T-cell (primary cell): ENCODE data around the gene GRIN2C. TPM values are rescaled to one million over a fixed set of nuclear protein-coding genes. Genes with fewer than 3 reads are reported as not detected.

Experiments
- ATAC-seq, 4 experiments: fragments of 200-7000 bp in 3 of 4; fragments of 150-1000 bp in 1 of 4; cut with Tn5 transposase; replicated peaks in 1 of 4; 1 replicate in 3 of 4; 2 replicates in 1 of 4; pipeline ENCODE4 v1.10.0; 2021; ENCODE audit warnings: moderate library complexity in 3 of 4, mild to moderate bottlenecking in 2 of 4, moderate number of reproducible peaks in 1 of 4
- CTCF ChIA-PET, 2 donors: fragments of 300-600 bp; sonication (Branson Sonifier 250); formaldehyde crosslinking; loops; one replicate each; lab custom pipeline; 2022; ENCODE audit warnings: antibody characterized with exemption in 2 of 2; lab: Charles Lee
- POLR2A ChIA-PET, 2 donors: fragments of 300-600 bp; sonication (Branson Sonifier 250); formaldehyde crosslinking; loops; one replicate each; lab custom pipeline; 2022; ENCODE audit warnings: antibody characterized with exemption in 2 of 2; lab: Charles Lee
- DNase-seq, 35 experiments: peaks; one replicate each; pipeline versions ENCODE4 v3.0.0 to v3.0.0-alpha.2; 2013 to 2023
- H3K27ac ChIP-seq: one replicate; pipeline ENCODE4 v1.5.1; 2013; ENCODE audit warnings: low read length
- H3K27me3 ChIP-seq, 2 experiments: replicated peaks in 1 of 2; 1 replicate in 1 of 2; 2 replicates in 1 of 2; pipeline versions ENCODE4 v1.6.1 to v1.7.0; 2013; ENCODE audit warnings: low read length in 1 of 2, mixed read lengths in 1 of 2; ENCODE audit not compliant: control insufficient read depth in 2 of 2, insufficient read depth in 2 of 2; ENCODE audit errors: extremely low read depth in 1 of 2
- H3K36me3 ChIP-seq, 2 donors: 1 replicate in 1 of 2; 2 replicates in 1 of 2; pipeline versions ENCODE4 v1.6.1 to v1.7.0; 2013; ENCODE audit warnings: low read length in 1 of 2; ENCODE audit not compliant: control insufficient read depth in 2 of 2, insufficient read depth in 1 of 2; ENCODE audit errors: extremely low read depth in 1 of 2
- H3K4me1 ChIP-seq, 2 experiments: 1 replicate in 1 of 2; 2 replicates in 1 of 2; pipeline versions ENCODE4 v1.6.1 to v1.7.0; 2013; ENCODE audit warnings: low read length in 2 of 2, mixed read lengths in 1 of 2; ENCODE audit not compliant: insufficient read depth in 2 of 2, control insufficient read depth in 1 of 2; ENCODE audit errors: extremely low read depth in 1 of 2
- H3K4me3 ChIP-seq, 2 donors: 1 replicate in 1 of 2; 2 replicates in 1 of 2; pipeline versions ENCODE4 v1.5.1 to v1.7.0; 2013; ENCODE audit warnings: mild to moderate bottlenecking in 2 of 2, low read length in 1 of 2, moderate library complexity in 1 of 2; ENCODE audit not compliant: control insufficient read depth in 1 of 2; ENCODE audit errors: extremely low read depth in 1 of 2
- H3K9me3 ChIP-seq: 2 replicates; pipeline ENCODE4 v1.7.0; 2013
- H3K27ac Mint-ChIP-seq, 2 donors: one replicate each; pipeline ENCODE4 v1.8.0; 2020 to 2021; ENCODE audit warnings: mild to moderate bottlenecking in 2 of 2, mixed read lengths in 2 of 2
- H3K27me3 Mint-ChIP-seq, 2 donors: one replicate each; pipeline ENCODE4 v1.8.0; 2021 to 2022; ENCODE audit warnings: mixed read lengths in 2 of 2
- H3K36me3 Mint-ChIP-seq: one replicate; pipeline ENCODE4 v1.8.0; 2021; ENCODE audit warnings: mixed read lengths
- H3K4me1 Mint-ChIP-seq, 3 donors: one replicate each; pipeline ENCODE4 v1.8.0; 2020 to 2022; ENCODE audit warnings: mixed read lengths in 3 of 3, mild to moderate bottlenecking in 1 of 3
- H3K4me3 Mint-ChIP-seq, 3 donors: one replicate each; pipeline ENCODE4 v1.8.0; 2020 to 2022; ENCODE audit warnings: mild to moderate bottlenecking in 3 of 3, mixed read lengths in 3 of 3, moderate library complexity in 3 of 3
- H3K9me3 Mint-ChIP-seq, 3 donors: one replicate each; pipeline ENCODE4 v1.8.0; 2020 to 2022; ENCODE audit warnings: mixed read lengths in 3 of 3
- WGBS: methylation state at CpG from one replicate; pipeline ENCODE4 v1.1.5; 2013; ENCODE audit warnings: missing lambda C conversion rate; ENCODE audit not compliant: insufficient coverage; 5-methylcytosine and 5-hydroxymethylcytosine counted together
- total RNA-seq, 35 experiments: library from RNA in 6 of 35; stranded (reverse) in 6 of 35; fragments of 120-200 nt in 1 of 35; gene quantifications; one replicate each; pipeline versions ENCODE4 v1.2.1 to v1.2.4 and lab custom pipeline; 2013 to 2026

GRIN2C gene
- total RNA-seq, 5 donors from 2014 or later (not counting 1 experiment from before 2014, with no cell fraction given), result not detected

GRCh38 chr17:74846621-74847020 lies 13.1 kb downstream of the GRIN2C start:
- Histone ChIP-seq H3K27ac (no peak overlapping the region), H3K9me3 (no peaks in the 10 kb centered on the region), H3K27me3 (peaks cover 2 to 43% of the 10 kb centered on the region in 2 experiments), H3K4me1 (peaks cover 0 to 8% of the 10 kb centered on the region in 2 experiments), H3K36me3 (no peaks in the 10 kb centered on the region), H3K4me3 (no peak overlapping the region)
- ChIA-PET POLR2A (no interaction called here), CTCF (no interaction called here)
- ATAC-seq, result no peak
- Mint-ChIP-seq H3K4me3 (no peak overlapping the region), H3K27me3 (peaks cover 14 to 18% of the 10 kb centered on the region in 2 donors), H3K9me3 (no peaks in the 10 kb centered on the region), H3K4me1 (peaks cover 6 to 13% (median 8%) of the 10 kb centered on the region in 3 donors), H3K36me3 (peaks cover 8% of the 10 kb centered on the region), H3K27ac (no peak overlapping the region)
- no peak for DNase-seq
- WGBS, result 98% methylated on average over 16 of the region's 16 CpGs

DNA sequence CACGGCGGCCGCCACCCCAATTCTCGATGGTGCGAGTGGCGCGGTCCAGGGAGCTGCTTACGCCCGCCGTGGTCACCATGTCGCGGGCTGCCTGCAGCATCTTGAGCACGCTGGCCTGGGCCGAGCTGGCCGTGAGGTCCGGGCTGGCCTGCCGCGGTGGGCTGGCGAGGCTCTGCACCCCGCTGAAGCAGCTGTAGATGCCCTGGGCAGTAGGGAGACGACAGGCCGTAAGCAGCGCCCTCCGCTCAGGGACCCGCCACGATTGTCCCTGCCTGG lies 16.4 kb downstream of the GRIN2C start:
- CTCF ChIA-PET, result interaction anchor here in 1 of 2 donors (0.6 to 1.2 kb wide), 2 partner anchors 19 to 562 kb away, joined by 4 read pairs; no protein-coding TSS in a partner anchor
- peak in 1 of 4 experiments; percentile 31 for ATAC-seq
- H3K9me3 ChIP-seq, result no peaks in the 10 kb centered on the region
- no peak overlapping the region for H3K4me3 ChIP-seq
- peaks cover 0 to 17% of the 10 kb centered on the region in 2 experiments for H3K4me1 ChIP-seq
- H3K36me3 ChIP-seq, result peaks cover 0 to 3% of the 10 kb centered on the region in 2 donors
- Mint-ChIP-seq H3K9me3 (no peaks in the 10 kb centered on the region), H3K4me1 (peaks cover 15 to 21% (median 16%) of the 10 kb centered on the region in 3 donors), H3K4me3 (no peak overlapping the region), H3K36me3 (peaks cover 12% of the 10 kb centered on the region), H3K27me3 (peaks cover 11 to 13% of the 10 kb centered on the region in 2 donors), H3K27ac (no peak overlapping the region)
- no peak for DNase-seq
- H3K27me3 ChIP-seq, result peaks cover 0 to 25% of the 10 kb centered on the region in 2 experiments
- 63% methylated on average over 26 of the region's 26 CpGs for WGBS
- no peak overlapping the region for H3K27ac ChIP-seq
- POLR2A ChIA-PET, result interaction anchor here in 1 of 2 donors (0.6 kb wide), 1 partner anchor 1251 kb away, joined by 4 read pairs; no protein-coding TSS in a partner anchor

GRCh38 chr17:74842599-74843351 lies 16.9 kb downstream of the GRIN2C start:
- no peak overlapping the region for H3K27ac Mint-ChIP-seq
- peaks cover 15 to 21% (median 16%) of the 10 kb centered on the region in 3 donors for H3K4me1 Mint-ChIP-seq
- POLR2A ChIA-PET, result no interaction called here
- ATAC-seq, result peak; percentile 31 to 46 (median 36)
- 11% methylated on average over 88 of the region's 88 CpGs for WGBS
- peaks cover 15% of the 10 kb centered on the region for H3K36me3 Mint-ChIP-seq
- peak in 2 of 35 experiments; percentile 25 to 29 for DNase-seq
- Histone ChIP-seq H3K4me3 (no peak overlapping the region), H3K27ac (no peak overlapping the region), H3K9me3 (no peaks in the 10 kb centered on the region), H3K36me3 (peaks cover 0 to 6% of the 10 kb centered on the region in 2 donors), H3K27me3 (peaks cover 0 to 25% of the 10 kb centered on the region in 2 experiments), H3K4me1 (peaks cover 0 to 17% of the 10 kb centered on the region in 2 experiments)
- H3K27me3 Mint-ChIP-seq, result peaks cover 11 to 13% of the 10 kb centered on the region in 2 donors
- CTCF ChIA-PET, result interaction anchor here in 1 of 2 donors (1.2 kb wide), 1 partner anchor 19 kb away, joined by 4 read pairs; no protein-coding TSS in a partner anchor
- no peaks in the 10 kb centered on the region for H3K9me3 Mint-ChIP-seq
- H3K4me3 Mint-ChIP-seq, result no peak overlapping the region

- Mint-ChIP-seq H3K4me3 (peak overlapping the region in 1 of 3 donors; percentile 31), H3K27ac (no peak overlapping the region), H3K4me1 (peaks cover 15 to 21% (median 16%) of the 10 kb centered on the region in 3 donors), H3K36me3 (peaks cover 15% of the 10 kb centered on the region), H3K27me3 (peaks cover 11 to 13% of the 10 kb centered on the region in 2 donors), H3K9me3 (no peaks in the 10 kb centered on the region)
- 91% methylated on average over 8 of the region's 8 CpGs for WGBS
- no peak overlapping the region for H3K4me3 ChIP-seq
- ATAC-seq (no peak), DNase-seq (no peak)
- H3K9me3 ChIP-seq, result no peaks in the 10 kb centered on the region
- CTCF ChIA-PET, result interaction anchor here in 1 of 2 donors (0.5 kb wide), 1 partner anchor 383 kb away, joined by 4 read pairs; no protein-coding TSS in a partner anchor
- H3K27ac ChIP-seq, result no peak overlapping the region
- H3K36me3 ChIP-seq, result peaks cover under 1 to 9% of the 10 kb centered on the region in 2 donors
- peaks cover 0 to 17% of the 10 kb centered on the region in 2 experiments for H3K4me1 ChIP-seq
- POLR2A ChIA-PET, result no interaction called here
- H3K27me3 ChIP-seq, result peaks cover 0 to 25% of the 10 kb centered on the region in 2 experiments
Observed at GRCh38 chr17:74842146-74842598, 17.5 kb downstream of the GRIN2C start.

DNA sequence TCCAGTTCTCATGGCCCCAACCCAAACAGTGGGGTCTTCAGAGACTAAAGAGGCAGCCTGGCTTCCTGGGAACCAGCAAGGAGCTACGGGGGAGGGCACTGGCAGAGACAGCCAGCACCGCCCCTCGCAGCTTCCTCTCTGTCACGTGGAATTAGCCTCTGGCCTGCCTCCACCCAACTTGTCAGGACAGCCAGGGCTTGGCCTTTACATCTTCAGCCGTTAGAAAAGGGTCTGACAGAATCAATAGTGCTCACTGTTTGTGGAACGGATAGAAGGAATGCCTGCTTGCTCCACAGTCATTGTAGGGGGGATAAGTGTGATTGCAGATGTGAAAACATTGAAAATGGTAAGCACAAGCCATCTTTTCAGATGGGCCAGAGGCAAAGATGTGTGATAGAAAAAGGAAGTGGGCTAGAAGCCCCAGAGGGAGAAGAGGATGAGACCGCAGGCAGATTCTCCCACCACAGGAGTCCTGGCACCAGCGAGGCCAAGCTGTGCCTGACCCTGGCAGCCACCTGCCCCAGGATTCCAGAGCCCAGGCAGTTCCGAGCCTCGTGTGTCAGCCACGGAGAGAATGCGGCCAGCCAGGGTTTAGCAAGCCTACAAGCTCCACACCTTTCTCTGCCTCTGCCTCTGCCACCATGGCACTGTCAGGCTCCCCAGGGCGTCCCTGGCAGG lies 18.6 kb downstream of the GRIN2C start:
- H3K4me1 ChIP-seq, result peaks cover 0 to 17% of the 10 kb centered on the region in 2 experiments
- ChIA-PET POLR2A (no interaction called here), CTCF (no interaction called here)
- no peak for ATAC-seq
- H3K27ac Mint-ChIP-seq, result peak overlapping the region in 1 of 2 donors; percentile 7
- peaks cover 11 to 18% of the 10 kb centered on the region in 2 donors for H3K36me3 ChIP-seq
- H3K27me3 Mint-ChIP-seq, result peaks cover 11 to 13% of the 10 kb centered on the region in 2 donors
- peaks cover 25% of the 10 kb centered on the region for H3K36me3 Mint-ChIP-seq
- peak overlapping the region in 1 of 3 donors; percentile 32 for H3K4me3 Mint-ChIP-seq
- H3K9me3 ChIP-seq, result no peaks in the 10 kb centered on the region
- no peak overlapping the region for H3K4me3 ChIP-seq
- no peak overlapping the region for H3K27ac ChIP-seq
- DNase-seq, result no peak
- WGBS, result 38% methylated on average over 12 of the region's 13 CpGs
- H3K27me3 ChIP-seq, result peaks cover 0 to 24% of the 10 kb centered on the region in 2 experiments
- peaks cover 15 to 21% (median 16%) of the 10 kb centered on the region in 3 donors for H3K4me1 Mint-ChIP-seq
- no peaks in the 10 kb centered on the region for H3K9me3 Mint-ChIP-seq
